Ishikawa (cell line): ENCODE data around the gene ATL1.

Experiments used
- CEBPB ChIP-seq: IDR thresholded peaks from 2 replicates; pipeline ENCODE4 v1.6.1; 2012
- CREB1 ChIP-seq: IDR thresholded peaks from 2 replicates; pipeline ENCODE4 v1.6.1; 2012; ENCODE audit warnings: low read depth
- EP300 ChIP-seq: IDR thresholded peaks from 2 replicates; pipeline ENCODE4 v1.6.1; 2012; ENCODE audit warnings: borderline replicate concordance
- FOXM1 ChIP-seq: IDR thresholded peaks from 2 replicates; pipeline ENCODE4 v1.6.1; 2012; ENCODE audit warnings: low read depth, borderline replicate concordance
- MAX ChIP-seq: IDR thresholded peaks from 2 replicates; pipeline ENCODE4 v1.6.1; 2012
- NFIC ChIP-seq: IDR thresholded peaks from 2 replicates; pipeline ENCODE4 v1.6.1; 2012
- RAD21 ChIP-seq: IDR thresholded peaks from 2 replicates; pipeline ENCODE4 v1.6.1; 2012; ENCODE audit warnings: low read depth
- TAF1 ChIP-seq: IDR thresholded peaks from 2 replicates; pipeline ENCODE4 v1.6.1; 2012; ENCODE audit warnings: low read depth, mild to moderate bottlenecking
- TCF12 ChIP-seq: IDR thresholded peaks from 2 replicates; pipeline ENCODE4 v1.6.1; 2012; ENCODE audit warnings: low read depth
- TEAD4 ChIP-seq: IDR thresholded peaks from 2 replicates; pipeline ENCODE4 v1.6.1; 2012
- USF1 ChIP-seq: IDR thresholded peaks from 2 replicates; pipeline ENCODE4 v1.6.1; 2012
- YY1 ChIP-seq: IDR thresholded peaks from 2 replicates; pipeline ENCODE4 v1.6.1; 2012; ENCODE audit warnings: low read depth

- TF ChIP-seq NFIC (no peak), FOXM1 (no peak), CREB1 (no peak), YY1 (no peak), MAX (no peak), USF1 (no peak), RAD21 (no peak), EP300 (no peak), TAF1 (no peak), TEAD4 (no peak), CEBPB (no peak), TCF12 (no peak)
Measured at GRCh38 chr14:50631408-50631821, 71.5 kb downstream of the ATL1 start.
